T-cell (primary cell): ENCODE data around the gene GPR6. TPM values are rescaled to one million over a fixed set of nuclear protein-coding genes. Genes with fewer than 3 reads are reported as not detected.

Experiments used
- ATAC-seq, 4 experiments: fragments of 200-7000 bp in 3 of 4; fragments of 150-1000 bp in 1 of 4; cut with Tn5 transposase; replicated peaks in 1 of 4; 1 replicate in 3 of 4; 2 replicates in 1 of 4; pipeline ENCODE4 v1.10.0; 2021; ENCODE audit warnings: moderate library complexity in 3 of 4, mild to moderate bottlenecking in 2 of 4, moderate number of reproducible peaks in 1 of 4
- CTCF ChIA-PET, 2 donors: fragments of 300-600 bp; sonication (Branson Sonifier 250); formaldehyde crosslinking; loops; one replicate each; lab custom pipeline; 2022; ENCODE audit warnings: antibody characterized with exemption in 2 of 2; lab: Charles Lee
- POLR2A ChIA-PET, 2 donors: fragments of 300-600 bp; sonication (Branson Sonifier 250); formaldehyde crosslinking; loops; one replicate each; lab custom pipeline; 2022; ENCODE audit warnings: antibody characterized with exemption in 2 of 2; lab: Charles Lee
- DNase-seq, 35 experiments: peaks; one replicate each; pipeline versions ENCODE4 v3.0.0 to v3.0.0-alpha.2; 2013 to 2023
- H3K27ac ChIP-seq: one replicate; pipeline ENCODE4 v1.5.1; 2013; ENCODE audit warnings: low read length
- H3K27me3 ChIP-seq, 2 experiments: replicated peaks in 1 of 2; 1 replicate in 1 of 2; 2 replicates in 1 of 2; pipeline versions ENCODE4 v1.6.1 to v1.7.0; 2013; ENCODE audit warnings: low read length in 1 of 2, mixed read lengths in 1 of 2; ENCODE audit not compliant: control insufficient read depth in 2 of 2, insufficient read depth in 2 of 2; ENCODE audit errors: extremely low read depth in 1 of 2
- H3K36me3 ChIP-seq, 2 donors: 1 replicate in 1 of 2; 2 replicates in 1 of 2; pipeline versions ENCODE4 v1.6.1 to v1.7.0; 2013; ENCODE audit warnings: low read length in 1 of 2; ENCODE audit not compliant: control insufficient read depth in 2 of 2, insufficient read depth in 1 of 2; ENCODE audit errors: extremely low read depth in 1 of 2
- H3K4me1 ChIP-seq, 2 experiments: 1 replicate in 1 of 2; 2 replicates in 1 of 2; pipeline versions ENCODE4 v1.6.1 to v1.7.0; 2013; ENCODE audit warnings: low read length in 2 of 2, mixed read lengths in 1 of 2; ENCODE audit not compliant: insufficient read depth in 2 of 2, control insufficient read depth in 1 of 2; ENCODE audit errors: extremely low read depth in 1 of 2
- H3K4me3 ChIP-seq, 2 donors: 1 replicate in 1 of 2; 2 replicates in 1 of 2; pipeline versions ENCODE4 v1.5.1 to v1.7.0; 2013; ENCODE audit warnings: mild to moderate bottlenecking in 2 of 2, low read length in 1 of 2, moderate library complexity in 1 of 2; ENCODE audit not compliant: control insufficient read depth in 1 of 2; ENCODE audit errors: extremely low read depth in 1 of 2
- H3K9me3 ChIP-seq: 2 replicates; pipeline ENCODE4 v1.7.0; 2013
- H3K27ac Mint-ChIP-seq, 2 donors: one replicate each; pipeline ENCODE4 v1.8.0; 2020 to 2021; ENCODE audit warnings: mild to moderate bottlenecking in 2 of 2, mixed read lengths in 2 of 2
- H3K27me3 Mint-ChIP-seq, 2 donors: one replicate each; pipeline ENCODE4 v1.8.0; 2021 to 2022; ENCODE audit warnings: mixed read lengths in 2 of 2
- H3K36me3 Mint-ChIP-seq: one replicate; pipeline ENCODE4 v1.8.0; 2021; ENCODE audit warnings: mixed read lengths
- H3K4me1 Mint-ChIP-seq, 3 donors: one replicate each; pipeline ENCODE4 v1.8.0; 2020 to 2022; ENCODE audit warnings: mixed read lengths in 3 of 3, mild to moderate bottlenecking in 1 of 3
- H3K4me3 Mint-ChIP-seq, 3 donors: one replicate each; pipeline ENCODE4 v1.8.0; 2020 to 2022; ENCODE audit warnings: mild to moderate bottlenecking in 3 of 3, mixed read lengths in 3 of 3, moderate library complexity in 3 of 3
- H3K9me3 Mint-ChIP-seq, 3 donors: one replicate each; pipeline ENCODE4 v1.8.0; 2020 to 2022; ENCODE audit warnings: mixed read lengths in 3 of 3
- WGBS: methylation state at CpG from one replicate; pipeline ENCODE4 v1.1.5; 2013; ENCODE audit warnings: missing lambda C conversion rate; ENCODE audit not compliant: insufficient coverage; 5-methylcytosine and 5-hydroxymethylcytosine counted together
- total RNA-seq, 35 experiments: library from RNA in 6 of 35; stranded (reverse) in 6 of 35; fragments of 120-200 nt in 1 of 35; gene quantifications; one replicate each; pipeline versions ENCODE4 v1.2.1 to v1.2.4 and lab custom pipeline; 2013 to 2026

GPR6 gene
- total RNA-seq, 5 donors from 2014 or later (not counting 1 experiment from before 2014, with no cell fraction given) = not detected

GRCh38 chr6:109964949-109965348, 13.2 kb upstream of the GPR6 start:
- Histone ChIP-seq H3K9me3 (no peaks in the 10 kb centered on the region), H3K27me3 (peaks cover 0 to 7% of the 10 kb centered on the region in 2 experiments), H3K4me3 (no peak overlapping the region), H3K36me3 (no peaks in the 10 kb centered on the region), H3K27ac (no peak overlapping the region), H3K4me1 (no peaks in the 10 kb centered on the region)
- Mint-ChIP-seq H3K4me3 (no peak overlapping the region), H3K9me3 (no peaks in the 10 kb centered on the region), H3K36me3 (no peaks in the 10 kb centered on the region), H3K27me3 (peaks cover 12 to 17% of the 10 kb centered on the region in 2 donors), H3K4me1 (no peaks in the 10 kb centered on the region), H3K27ac (no peak overlapping the region)
- ChIA-PET CTCF (no interaction called here), POLR2A (no interaction called here)
- DNase-seq (no peak), ATAC-seq (no peak)
- 92% methylated on average over 1 of the region's 2 CpGs for WGBS

GRCh38 chr6:109966299-109966698, 11.8 kb upstream of the GPR6 start:
- Histone ChIP-seq H3K27ac (no peak overlapping the region), H3K36me3 (no peaks in the 10 kb centered on the region), H3K27me3 (peaks cover 0 to 5% of the 10 kb centered on the region in 2 experiments), H3K4me3 (no peak overlapping the region), H3K9me3 (no peaks in the 10 kb centered on the region), H3K4me1 (no peaks in the 10 kb centered on the region)
- no peak for DNase-seq
- Mint-ChIP-seq H3K36me3 (no peaks in the 10 kb centered on the region), H3K27me3 (peaks cover 9 to 15% of the 10 kb centered on the region in 2 donors), H3K4me3 (no peak overlapping the region), H3K4me1 (no peaks in the 10 kb centered on the region), H3K9me3 (no peaks in the 10 kb centered on the region), H3K27ac (no peak overlapping the region)
- no peak for ATAC-seq
- CTCF ChIA-PET = no interaction called here
- POLR2A ChIA-PET = interaction anchor here in 1 of 2 donors (0.7 kb wide), 1 partner anchor 196 kb away, joined by 9 read pairs; no protein-coding TSS in a partner anchor
- no CpG with 5 or more reads among the region's 1 CpG for WGBS

- Mint-ChIP-seq H3K4me1 (no peaks in the 10 kb centered on the region), H3K36me3 (no peaks in the 10 kb centered on the region)
These were observed 329 bp upstream of the GPR6 start for GRCh38 chr6:109977791-109978173.

GRCh38 chr6:109979033-109979921, 1.2 kb downstream of the GPR6 start:
- WGBS = 26% methylated on average over 74 of the region's 81 CpGs
- POLR2A ChIA-PET = no interaction called here

More at GRCh38 chr6:109977791-109978173, 329 bp upstream of the GPR6 start:
- POLR2A ChIA-PET = no interaction called here
- peaks cover 57 to 64% of the 10 kb centered on the region in 2 donors for H3K27me3 Mint-ChIP-seq
- 48% methylated on average over 3 of the region's 9 CpGs for WGBS
- H3K27ac Mint-ChIP-seq = no peak overlapping the region
- no peaks in the 10 kb centered on the region for H3K9me3 Mint-ChIP-seq
- H3K4me3 ChIP-seq = no peak overlapping the region
- H3K27me3 ChIP-seq = peaks cover 15 to 31% of the 10 kb centered on the region in 2 experiments
- no peak for DNase-seq
- no peaks in the 10 kb centered on the region for H3K4me1 ChIP-seq
- H3K36me3 ChIP-seq = no peaks in the 10 kb centered on the region
- ATAC-seq = no peak
- H3K4me3 Mint-ChIP-seq = no peak overlapping the region
- H3K27ac ChIP-seq = no peak overlapping the region
- CTCF ChIA-PET = no interaction called here
- no peaks in the 10 kb centered on the region for H3K9me3 ChIP-seq

GRCh38 chr6:109984410-109984809, 6.3 kb downstream of the GPR6 start:
- peaks cover 11 to 17% of the 10 kb centered on the region in 2 experiments for H3K27me3 ChIP-seq
- Mint-ChIP-seq H3K4me1 (no peaks in the 10 kb centered on the region), H3K9me3 (no peaks in the 10 kb centered on the region), H3K27me3 (peaks cover 38 to 47% of the 10 kb centered on the region in 2 donors), H3K4me3 (no peak overlapping the region), H3K36me3 (no peaks in the 10 kb centered on the region), H3K27ac (no peak overlapping the region)
- DNase-seq (no peak), ATAC-seq (no peak)
- H3K4me3 ChIP-seq = no peak overlapping the region
- H3K9me3 ChIP-seq = no peaks in the 10 kb centered on the region
- POLR2A ChIA-PET = no interaction called here
- H3K36me3 ChIP-seq = no peaks in the 10 kb centered on the region
- no peak overlapping the region for H3K27ac ChIP-seq
- no CpG with 5 or more reads among the region's 2 CpGs for WGBS
- CTCF ChIA-PET = no interaction called here
- no peaks in the 10 kb centered on the region for H3K4me1 ChIP-seq

More at GRCh38 chr6:109979033-109979921, 1.2 kb downstream of the GPR6 start:
- Mint-ChIP-seq H3K36me3 (no peaks in the 10 kb centered on the region), H3K4me1 (no peaks in the 10 kb centered on the region), H3K27me3 (peaks cover 60 to 65% of the 10 kb centered on the region in 2 donors), H3K4me3 (no peak overlapping the region), H3K27ac (no peak overlapping the region), H3K9me3 (no peaks in the 10 kb centered on the region)
- Histone ChIP-seq H3K27ac (no peak overlapping the region), H3K36me3 (no peaks in the 10 kb centered on the region), H3K4me3 (no peak overlapping the region), H3K9me3 (no peaks in the 10 kb centered on the region), H3K27me3 (peaks cover 14 to 38% of the 10 kb centered on the region in 2 experiments), H3K4me1 (no peaks in the 10 kb centered on the region)
- DNase-seq = no peak
- ATAC-seq = no peak
- CTCF ChIA-PET = no interaction called here

GRCh38 chr6:109987196-109987595, 9.1 kb downstream of the GPR6 start:
- Histone ChIP-seq H3K4me1 (no peaks in the 10 kb centered on the region), H3K4me3 (no peak overlapping the region), H3K36me3 (no peaks in the 10 kb centered on the region), H3K27me3 (peaks cover 0 to 10% of the 10 kb centered on the region in 2 experiments), H3K9me3 (no peaks in the 10 kb centered on the region), H3K27ac (no peak overlapping the region)
- Mint-ChIP-seq H3K4me3 (no peak overlapping the region), H3K4me1 (no peaks in the 10 kb centered on the region), H3K27ac (no peak overlapping the region), H3K27me3 (peaks cover 17 to 40% of the 10 kb centered on the region in 2 donors), H3K9me3 (no peaks in the 10 kb centered on the region), H3K36me3 (no peaks in the 10 kb centered on the region)
- no CpG with 5 or more reads among the region's 1 CpG for WGBS
- CTCF ChIA-PET = interaction anchor here in 1 of 2 donors (0.6 kb wide), 1 partner anchor 50 kb away, joined by 6 read pairs; no protein-coding TSS in a partner anchor
- DNase-seq (no peak), ATAC-seq (no peak)
- POLR2A ChIA-PET = interaction anchor here in 1 of 2 donors (0.5 kb wide), 1 partner anchor 170 kb away, joined by 3 read pairs; no protein-coding TSS in a partner anchor
